Activated T-helper 9 cell treated with anti-CD3 and anti-CD28 coated beads, Interleukin-2, amount 50 U/mL, for 16 hours (primary cell): ENCODE measurements around the gene GLRA2.
"Not testable (repeated sequence)": the region's sequence is repeated elsewhere in the genome, so short reads cannot be mapped to it uniquely, and the experiment has no call there.

Source experiments
- DNase-seq: peaks from one replicate; pipeline ENCODE4 v3.0.0-alpha.2; 2020; ENCODE audit warnings: low read depth

GLRA2 gene

GRCh38 chrX:14591976-14592375 is 62.6 kb downstream of the GLRA2 start:
- DNase-seq, result no peak

- DNase-seq, result no peak
Measured at GRCh38 chrX:14594521-14594920, 65.2 kb downstream of the GLRA2 start.

GRCh38 chrX:14598330-14598729 is 69.0 kb downstream of the GLRA2 start:
- no peak for DNase-seq

GRCh38 chrX:14607446-14607985 is 78.2 kb downstream of the GLRA2 start:
- DNase-seq, result no peak

GRCh38 chrX:14612450-14612849 is 83.1 kb downstream of the GLRA2 start:
- DNase-seq, result not testable (repeated sequence)

GRCh38 chrX:14616301-14616700 is 87.0 kb downstream of the GLRA2 start:
- DNase-seq, result no peak

GRCh38 chrX:14616836-14617235 is 87.5 kb downstream of the GLRA2 start:
- DNase-seq, result no peak

- DNase-seq, result no peak
Measured at GRCh38 chrX:14618177-14618965, 89.0 kb downstream of the GLRA2 start.

- no peak for DNase-seq
Measured at GRCh38 chrX:14630733-14631132, 101.4 kb downstream of the GLRA2 start.

GRCh38 chrX:14641681-14642655 is 112.6 kb downstream of the GLRA2 start:
- DNase-seq, result no peak

- DNase-seq, result no peak
Measured at GRCh38 chrX:14660970-14661369, 131.6 kb downstream of the GLRA2 start.

GRCh38 chrX:14670819-14671218 is 141.5 kb downstream of the GLRA2 start:
- no peak for DNase-seq

- DNase-seq, result no peak
Measured at GRCh38 chrX:14672611-14673172, 143.4 kb downstream of the GLRA2 start.

GRCh38 chrX:14673236-14673635 is 143.9 kb downstream of the GLRA2 start:
- no peak for DNase-seq

GRCh38 chrX:14673764-14674163 is 144.4 kb downstream of the GLRA2 start:
- no peak for DNase-seq

- no peak for DNase-seq
Measured at GRCh38 chrX:14675500-14675899, 146.2 kb downstream of the GLRA2 start.

GRCh38 chrX:14676431-14676830 is 147.1 kb downstream of the GLRA2 start:
- no peak for DNase-seq

- not testable (repeated sequence) for DNase-seq
Measured at GRCh38 chrX:14688331-14688730, 159.0 kb downstream of the GLRA2 start.

GRCh38 chrX:14690553-14690952 is 161.2 kb downstream of the GLRA2 start:
- no peak for DNase-seq

- DNase-seq, result no peak
Measured at GRCh38 chrX:14694611-14695010, 165.3 kb downstream of the GLRA2 start.

GRCh38 chrX:14697451-14697850 is 168.1 kb downstream of the GLRA2 start:
- no peak for DNase-seq

- DNase-seq, result no peak
Measured at GRCh38 chrX:14698790-14699189, 169.5 kb downstream of the GLRA2 start.
